Neural progenitor cell (in vitro differentiated cells): ENCODE measurements around the gene GABRQ.

Experiments used
- CTCF ChIP-seq: fragments of 200-600 bp; sonication (generic); IDR thresholded peaks from 2 replicates; pipeline ENCODE4 v1.5.1; 2017; ENCODE audit warnings: antibody characterized with exemption, mild to moderate bottlenecking
- EZH2 ChIP-seq: fragments of 200-600 bp; sonication (generic); IDR thresholded peaks from 2 replicates; pipeline ENCODE4 v1.6.1; 2017; ENCODE audit warnings: antibody characterized with exemption, mild to moderate bottlenecking, moderate library complexity

- TF ChIP-seq CTCF (no peak), EZH2 (no peak)
Measured at GRCh38 chrX:152600853-152601633, 36.7 kb upstream of the GABRQ start.
